HEK293T (cell line): ENCODE measurements around the gene HDAC8.

Experiments used
- CTCF ChIA-PET: fragments of 350-600 bp; formaldehyde crosslinking; extraction: SDS; loops from one replicate; lab custom pipeline; 2021; ENCODE audit warnings: antibody characterized with exemption, inconsistent platforms; lab: Yijun Ruan, JAX
- POLR2A ChIA-PET: fragments of 350-600 bp; formaldehyde crosslinking; extraction: SDS; loops from one replicate; lab custom pipeline; 2020; ENCODE audit warnings: antibody characterized with exemption, inconsistent platforms; lab: Yijun Ruan, JAX
- DNase-seq: peaks from one replicate; pipeline ENCODE4 v3.0.0; 2012; ENCODE audit warnings: mixed read lengths; ENCODE audit errors: extremely low spot score
- ARNT ChIP-seq: fragments of 450-650 bp; IDR thresholded peaks from 2 replicates; pipeline ENCODE4 v1.6.1; 2017; ENCODE audit warnings: mild to moderate bottlenecking
- BHLHE40 ChIP-seq: fragments of 450-650 bp; IDR thresholded peaks from 2 replicates; pipeline ENCODE4 v1.6.1; 2016; ENCODE audit warnings: mild to moderate bottlenecking, moderate library complexity, borderline replicate concordance
- CTBP1 ChIP-seq: fragments of 450-650 bp; IDR thresholded peaks from 2 replicates; pipeline ENCODE4 v1.6.1; 2016; ENCODE audit warnings: borderline replicate concordance
- ELF4 ChIP-seq: fragments of 450-650 bp; IDR thresholded peaks from 2 replicates; pipeline ENCODE4 v1.6.1; 2017; ENCODE audit warnings: antibody characterized with exemption
- FOXA1 ChIP-seq: fragments of 450-650 bp; IDR thresholded peaks from 2 replicates; pipeline ENCODE4 v1.6.1; 2016; ENCODE audit warnings: mild to moderate bottlenecking
- FOXK2 ChIP-seq: fragments of 450-650 bp; IDR thresholded peaks from 2 replicates; pipeline ENCODE4 v1.6.1; 2016; ENCODE audit warnings: mild to moderate bottlenecking
- FOXM1 ChIP-seq: fragments of 450-650 bp; IDR thresholded peaks from 2 replicates; pipeline ENCODE4 v1.6.1; 2017; ENCODE audit warnings: mild to moderate bottlenecking, borderline replicate concordance
- HDGF ChIP-seq: fragments of 450-650 bp; IDR thresholded peaks from 2 replicates; pipeline ENCODE4 v1.6.1; 2017; ENCODE audit warnings: antibody characterized with exemption, borderline replicate concordance
- L3MBTL2 ChIP-seq: fragments of 450-650 bp; conservative IDR thresholded peaks from 2 replicates; pipeline ENCODE4 v1.6.1; 2016; ENCODE audit warnings: mild to moderate bottlenecking
- LEF1 ChIP-seq: fragments of 450-650 bp; IDR thresholded peaks from 2 replicates; pipeline ENCODE4 v1.6.1; 2017; ENCODE audit warnings: mild to moderate bottlenecking, borderline replicate concordance
- NFRKB ChIP-seq: fragments of 450-650 bp; IDR thresholded peaks from 2 replicates; pipeline ENCODE4 v1.6.1; 2016; ENCODE audit warnings: mild to moderate bottlenecking, moderate library complexity
- SP1 ChIP-seq: fragments of 450-650 bp; IDR thresholded peaks from 2 replicates; pipeline ENCODE4 v1.6.1; 2017
- SUZ12 ChIP-seq: fragments of 450-650 bp; IDR thresholded peaks from 2 replicates; pipeline ENCODE4 v1.6.1; 2016; ENCODE audit warnings: mild to moderate bottlenecking
- TARDBP ChIP-seq: fragments of 450-650 bp; IDR thresholded peaks from 2 replicates; pipeline ENCODE4 v1.6.1; 2016
- ZNF384 ChIP-seq: fragments of 450-650 bp; IDR thresholded peaks from 2 replicates; pipeline ENCODE4 v1.6.1; 2016
- TF ChIP-seq, protein P1 (sequence below): fragments of 450-650 bp; IDR thresholded peaks from 2 replicates; pipeline ENCODE4 v1.6.1; 2016

The HDAC8 gene

DNA sequence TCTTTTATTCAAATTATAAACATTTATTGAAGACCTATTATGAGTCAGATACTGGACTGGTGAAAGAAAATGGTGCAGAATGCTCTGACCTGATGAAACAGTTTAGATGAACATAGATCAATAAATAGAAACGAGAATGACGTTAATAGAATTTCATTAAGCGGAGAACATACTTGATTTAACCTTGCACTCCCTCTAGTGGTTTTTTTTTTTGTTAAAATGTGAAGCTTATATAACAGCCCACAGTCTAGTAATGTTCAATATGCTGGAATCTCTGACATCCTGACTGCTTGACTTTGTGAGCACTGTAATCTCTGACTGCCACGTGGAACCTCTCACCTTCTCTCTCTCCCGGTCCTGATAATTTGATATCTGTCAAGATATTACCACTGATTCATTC, 32.3 kb downstream of the HDAC8 start:
- peak; percentile 35 for DNase-seq
- CTCF ChIA-PET, result interaction anchor here (0.5 to 1.4 kb wide), 4 partner anchors 15 to 638 kb away, joined by 3 to 7 read pairs (median 4); no protein-coding TSS in a partner anchor
- POLR2A ChIA-PET, result interaction anchor here (0.7 to 1.8 kb wide), 2 partner anchors 264 to 302 kb away, joined by 3 to 8 read pairs; partner anchors contain the start of genes ERCC6L and RPS4X
- TF ChIP-seq BHLHE40 (no peak), FOXK2 (no peak), CTBP1 (no peak), FOXA1 (no peak), ARNT (no peak), ELF4 (no peak), SP1 (no peak), NFRKB (no peak), HDGF (no peak), TARDBP (no peak), ZNF384 (no peak), SUZ12 (no peak), LEF1 (no peak), L3MBTL2 (no peak), FOXM1 (no peak)
- TF ChIP-seq, protein P1, sequence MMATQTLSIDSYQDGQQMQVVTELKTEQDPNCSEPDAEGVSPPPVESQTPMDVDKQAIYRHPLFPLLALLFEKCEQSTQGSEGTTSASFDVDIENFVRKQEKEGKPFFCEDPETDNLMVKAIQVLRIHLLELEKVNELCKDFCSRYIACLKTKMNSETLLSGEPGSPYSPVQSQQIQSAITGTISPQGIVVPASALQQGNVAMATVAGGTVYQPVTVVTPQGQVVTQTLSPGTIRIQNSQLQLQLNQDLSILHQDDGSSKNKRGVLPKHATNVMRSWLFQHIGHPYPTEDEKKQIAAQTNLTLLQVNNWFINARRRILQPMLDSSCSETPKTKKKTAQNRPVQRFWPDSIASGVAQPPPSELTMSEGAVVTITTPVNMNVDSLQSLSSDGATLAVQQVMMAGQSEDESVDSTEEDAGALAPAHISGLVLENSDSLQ, result no peak

GRCh38 chrX:72539822-72540221, 32.8 kb downstream of the HDAC8 start:
- POLR2A ChIA-PET, result interaction anchor here (0.7 to 1.8 kb wide), 2 partner anchors 263 to 301 kb away, joined by 3 to 8 read pairs; partner anchors contain the start of genes ERCC6L and RPS4X

GRCh38 chrX:72536542-72536941, 36.1 kb downstream of the HDAC8 start:
- DNase-seq, result no peak
- CTCF ChIA-PET, result no interaction called here
- POLR2A ChIA-PET, result interaction anchor here (1.2 kb wide), 1 partner anchor 298 kb away, joined by 3 read pairs; the partner anchor contains the start of gene ERCC6L
- no peak for TF ChIP-seq FOXM1
- TF ChIP-seq LEF1, result no peak
- TF ChIP-seq NFRKB, result no peak
- TF ChIP-seq L3MBTL2, result no peak
- TF ChIP-seq TARDBP, result no peak
- TF ChIP-seq SUZ12, result no peak
- no peak for TF ChIP-seq FOXA1
- no peak for TF ChIP-seq ARNT
- no peak for TF ChIP-seq ZNF384
- TF ChIP-seq BHLHE40, result no peak

More at GRCh38 chrX:72539822-72540221, 32.8 kb downstream of the HDAC8 start:
- no peak for DNase-seq
- CTCF ChIA-PET, result interaction anchor here (0.5 to 1.4 kb wide), 4 partner anchors 15 to 637 kb away, joined by 3 to 7 read pairs (median 4); no protein-coding TSS in a partner anchor
- TF ChIP-seq FOXA1, result no peak
- TF ChIP-seq ARNT, result no peak
- TF ChIP-seq FOXM1, result no peak
- TF ChIP-seq ELF4, result no peak
- no peak for TF ChIP-seq FOXK2
- TF ChIP-seq TARDBP, result no peak
- no peak for TF ChIP-seq SUZ12
- TF ChIP-seq CTBP1, result no peak
- no peak for TF ChIP-seq BHLHE40
- no peak for TF ChIP-seq L3MBTL2
- no peak for TF ChIP-seq ZNF384
- TF ChIP-seq LEF1, result no peak
- TF ChIP-seq, protein P1, result no peak
- TF ChIP-seq SP1, result no peak
- TF ChIP-seq NFRKB, result no peak

- POLR2A ChIA-PET, result no interaction called here
- DNase-seq, result no peak
- CTCF ChIA-PET, result interaction anchor here (0.6 kb wide), 1 partner anchor 1649 kb away, joined by 4 read pairs; no protein-coding TSS in a partner anchor
- TF ChIP-seq ARNT (no peak), CTBP1 (no peak), LEF1 (no peak), FOXK2 (no peak)
These were observed 40.3 kb downstream of the HDAC8 start for GRCh38 chrX:72532366-72532765.

DNA sequence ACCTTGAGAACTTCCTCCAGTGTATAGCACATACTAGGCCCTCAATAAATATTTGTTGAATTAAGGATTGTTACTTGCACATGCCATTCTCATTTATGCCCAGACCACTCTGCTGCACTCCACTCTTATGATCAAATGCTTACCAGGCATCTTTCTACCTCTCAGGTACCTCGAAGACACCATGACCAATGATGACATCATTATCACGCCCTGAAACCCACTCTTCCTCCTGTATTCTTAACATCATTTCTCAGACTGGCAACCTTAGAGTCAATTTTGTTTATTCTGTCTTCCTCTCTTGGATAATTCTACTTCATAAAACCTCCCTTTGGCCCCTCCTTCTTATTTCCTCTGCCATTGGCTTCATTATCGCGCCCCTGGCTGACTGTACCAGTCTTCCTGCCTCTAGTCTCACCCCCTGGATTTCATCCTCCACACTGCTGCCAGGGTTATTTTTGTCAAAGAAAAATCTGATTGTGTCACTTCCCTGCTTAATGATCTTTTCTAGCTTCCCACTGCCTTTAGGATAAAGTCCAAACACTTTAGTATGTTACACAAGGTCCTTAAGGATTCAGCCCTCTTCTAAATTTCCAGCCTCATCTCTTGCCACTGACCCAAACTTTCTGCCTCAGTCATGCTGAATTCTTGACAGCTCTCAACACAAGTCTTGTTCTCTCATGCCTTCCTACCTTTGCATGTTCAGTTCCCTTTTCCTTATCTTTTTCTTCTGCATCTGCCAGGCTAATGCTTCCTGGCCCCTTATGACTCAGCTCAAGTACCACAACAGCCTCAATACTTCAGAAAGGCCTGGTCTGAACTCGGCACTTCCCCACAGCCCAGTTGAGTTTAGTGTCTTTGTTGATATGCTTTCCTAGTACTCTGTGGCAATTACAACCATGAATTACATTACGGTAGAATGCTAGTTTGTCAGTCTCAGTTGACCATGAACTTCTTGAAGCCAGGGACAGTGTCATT, 45.8 kb downstream of the HDAC8 start:
- ChIA-PET CTCF (no interaction called here), POLR2A (no interaction called here)
- DNase-seq, result no peak
- TF ChIP-seq CTBP1 (no peak), SP1 (no peak), ELF4 (no peak), SUZ12 (no peak), HDGF (no peak), ZNF384 (no peak), L3MBTL2 (no peak)

GRCh38 chrX:72498782-72499181, 73.9 kb downstream of the HDAC8 start:
- ChIA-PET CTCF (no interaction called here), POLR2A (no interaction called here)
- TF ChIP-seq SUZ12 (no peak), SP1 (no peak), TARDBP (no peak), ZNF384 (no peak), L3MBTL2 (no peak), FOXK2 (no peak), ARNT (no peak), BHLHE40 (no peak), HDGF (no peak), FOXM1 (no peak), NFRKB (no peak), ELF4 (no peak), LEF1 (no peak), FOXA1 (no peak), CTBP1 (no peak)
- TF ChIP-seq, protein P1, result no peak
- DNase-seq, result no peak
